Retinal pigment epithelial cell (primary cell): ENCODE data around the gene CHSY1.

Source experiments
- DNase-seq: peaks from one replicate; pipeline ENCODE4 v3.0.0-alpha.2; 2010; ENCODE audit warnings: low read depth
- H3K4me3 ChIP-seq: 2 replicates; pipeline ENCODE4 v1.5.1; 2011; ENCODE audit warnings: mild to moderate bottlenecking, low read length, control low read depth, moderate library complexity
- CTCF ChIP-seq: conservative IDR thresholded peaks from 2 replicates; pipeline ENCODE4 v1.5.1; 2011; ENCODE audit warnings: low read depth, low read length, control low read depth, inconsistent platforms

The CHSY1 gene

GRCh38 chr15:101133181-101133460, 118.7 kb downstream of the CHSY1 start:
- no peak for TF ChIP-seq CTCF

GRCh38 chr15:101132390-101133180, 119.3 kb downstream of the CHSY1 start:
- no peak overlapping the region for H3K4me3 ChIP-seq
- DNase-seq, result no peak
- no peak for TF ChIP-seq CTCF

More at GRCh38 chr15:101133181-101133460, 118.7 kb downstream of the CHSY1 start:
- no peak for DNase-seq
- H3K4me3 ChIP-seq, result no peak overlapping the region

- no peak for DNase-seq
- no peak overlapping the region for H3K4me3 ChIP-seq
- no peak for TF ChIP-seq CTCF
Observed at GRCh38 chr15:101131489-101132389, 120.1 kb downstream of the CHSY1 start.

GRCh38 chr15:101129851-101130380, 121.9 kb downstream of the CHSY1 start:
- no peak for DNase-seq
- no peak overlapping the region for H3K4me3 ChIP-seq
- TF ChIP-seq CTCF, result no peak

- H3K4me3 ChIP-seq, result no peak overlapping the region
- no peak for TF ChIP-seq CTCF
- peak; percentile 96 for DNase-seq
Observed at GRCh38 chr15:101128221-101129015, 123.4 kb downstream of the CHSY1 start.

GRCh38 chr15:101127506-101128076, 124.3 kb downstream of the CHSY1 start:
- TF ChIP-seq CTCF, result no peak
- peak; percentile 73 for DNase-seq
- no peak overlapping the region for H3K4me3 ChIP-seq
